IMR-90 (cell line): ENCODE measurements around the gene SLN. TPM values are rescaled to one million over a fixed set of nuclear protein-coding genes. Genes with fewer than 3 reads are reported as not detected.

Experiments used
- ATAC-seq: fragments of 200-7000 bp; cut with Tn5 transposase; 2 replicates; pipeline ENCODE4 v1.9.1; 2020; ENCODE audit warnings: low read depth, mild to moderate bottlenecking, moderate library complexity
- BruUV-seq: library from RNA; stranded (reverse); fragments of 400-500 nt; replicated peaks from 2 replicates; lab custom pipeline; 2021; lab: Mats Ljungman, UMichigan
- CTCF ChIA-PET: fragments of 300-600 bp; formaldehyde crosslinking; extraction: SDS; loops from one replicate; lab custom pipeline; 2021; ENCODE audit warnings: antibody characterized with exemption; lab: Yijun Ruan, JAX
- POLR2A ChIA-PET: fragments of 300-600 bp; sonication (Branson Sonifier 250); formaldehyde crosslinking; loops from one replicate; lab custom pipeline; 2022; ENCODE audit warnings: antibody characterized with exemption; ENCODE audit not compliant: unreplicated experiment; lab: Charles Lee
- DNase-seq: peaks from one replicate; pipeline ENCODE4 v3.0.0; 2013
- H2AFZ ChIP-seq: replicated peaks from 2 replicates; pipeline ENCODE3; 2013; ENCODE audit warnings: low read length, mild to moderate bottlenecking; ENCODE audit not compliant: poor library complexity
- H2AK5ac ChIP-seq: 2 replicates; pipeline ENCODE4 v1.6.1; 2013; ENCODE audit warnings: low read depth, low read length, inconsistent platforms
- H2AK9ac ChIP-seq: replicated peaks from 2 replicates; pipeline ENCODE3; 2013; ENCODE audit warnings: mild to moderate bottlenecking, low read depth, low read length, moderate library complexity; ENCODE audit not compliant: poor library complexity
- H2BK120ac ChIP-seq: 2 replicates; pipeline ENCODE4 v1.6.1; 2013; ENCODE audit warnings: low read depth, low read length, inconsistent platforms
- H2BK15ac ChIP-seq: 3 replicates; pipeline ENCODE4 v1.6.1; 2013; ENCODE audit warnings: low read depth, low read length, inconsistent platforms
- H2BK20ac ChIP-seq: 2 replicates; pipeline ENCODE4 v1.6.1; 2013; ENCODE audit warnings: low read depth, mild to moderate bottlenecking, inconsistent platforms, low read length, moderate library complexity
- H2BK5ac ChIP-seq: 2 replicates; pipeline ENCODE4 v1.6.1; 2013; ENCODE audit warnings: mild to moderate bottlenecking, low read depth, low read length, inconsistent platforms; ENCODE audit not compliant: poor library complexity, severe bottlenecking
- H3K14ac ChIP-seq: replicated peaks from 2 replicates; pipeline ENCODE4 v1.6.1; 2013; ENCODE audit warnings: low read depth, low read length, inconsistent platforms
- H3K18ac ChIP-seq: 2 replicates; pipeline ENCODE4 v1.6.1; 2013; ENCODE audit warnings: low read depth, low read length, control low read depth
- H3K23ac ChIP-seq: 2 replicates; pipeline ENCODE4 v1.6.1; 2013; ENCODE audit warnings: low read depth, low read length, inconsistent platforms
- H3K27ac ChIP-seq: 2 replicates; pipeline ENCODE4 v1.5.1; 2013; ENCODE audit warnings: mild to moderate bottlenecking, control low read depth, low read length; ENCODE audit not compliant: insufficient read depth
- H3K27me3 ChIP-seq: 2 replicates; pipeline ENCODE4 v1.6.1; 2013; ENCODE audit warnings: low read length; ENCODE audit not compliant: control insufficient read depth, insufficient read depth
- H3K36me3 ChIP-seq: 2 replicates; pipeline ENCODE4 v1.6.1; 2013; ENCODE audit warnings: low read length, mixed read lengths; ENCODE audit not compliant: control insufficient read depth, insufficient read depth
- H3K4ac ChIP-seq: 2 replicates; pipeline ENCODE4 v1.6.1; 2013; ENCODE audit warnings: low read depth, low read length, inconsistent platforms
- H3K4me1 ChIP-seq: 2 replicates; pipeline ENCODE4 v1.6.1; 2013; ENCODE audit warnings: low read length, mixed read lengths; ENCODE audit not compliant: control insufficient read depth, insufficient read depth
- H3K4me2 ChIP-seq: 2 replicates; pipeline ENCODE4 v1.6.1; 2013; ENCODE audit warnings: low read depth, mild to moderate bottlenecking, control low read depth, low read length, moderate library complexity
- H3K4me3 ChIP-seq: 2 replicates; pipeline ENCODE4 v1.5.1; 2013; ENCODE audit warnings: low read depth, mild to moderate bottlenecking, control low read depth, low read length, moderate library complexity; ENCODE audit not compliant: insufficient read depth
- H3K56ac ChIP-seq: 2 replicates; pipeline ENCODE4 v1.6.1; 2013; ENCODE audit warnings: low read length, inconsistent platforms; ENCODE audit not compliant: insufficient read depth; ENCODE audit errors: extremely low read depth
- H3K79me1 ChIP-seq, 2 experiments: 2 replicates each; pipeline ENCODE4 v1.6.1; 2013; ENCODE audit warnings: low read length in 2 of 2, inconsistent platforms in 1 of 2, low read depth in 1 of 2
- H3K9ac ChIP-seq: 2 replicates; pipeline ENCODE4 v1.6.1; 2013; ENCODE audit warnings: low read depth, low read length, control low read depth
- H3K9me1 ChIP-seq: 2 replicates; pipeline ENCODE4 v1.6.1; 2013; ENCODE audit warnings: low read length, inconsistent platforms; ENCODE audit not compliant: insufficient read depth
- H3K9me3 ChIP-seq: 2 replicates; pipeline ENCODE4 v1.6.1; 2013; ENCODE audit warnings: low read length; ENCODE audit not compliant: control insufficient read depth, insufficient read depth
- H4K20me1 ChIP-seq: 2 replicates; pipeline ENCODE4 v1.6.1; 2013; ENCODE audit warnings: low read length, inconsistent platforms; ENCODE audit not compliant: insufficient read depth
- H4K5ac ChIP-seq: 2 replicates; pipeline ENCODE4 v1.6.1; 2013; ENCODE audit warnings: mild to moderate bottlenecking, low read depth, low read length, control low read depth
- H4K8ac ChIP-seq, 2 experiments: 2 replicates each; pipeline ENCODE4 v1.6.1; 2013; ENCODE audit warnings: low read depth in 2 of 2, low read length in 2 of 2, control low read depth in 1 of 2, inconsistent platforms in 1 of 2
- H4K91ac ChIP-seq: 2 replicates; pipeline ENCODE4 v1.6.1; 2013; ENCODE audit warnings: low read depth, low read length, inconsistent platforms; ENCODE audit not compliant: insufficient read depth
- CEBPB ChIP-seq: IDR thresholded peaks from 2 replicates; pipeline ENCODE4 v1.6.1; 2012; ENCODE audit warnings: low read depth, low read length, improper control_type of control experiment
- CHD1 ChIP-seq: IDR thresholded peaks from 2 replicates; pipeline ENCODE4 v1.6.1; 2012; ENCODE audit warnings: low read depth, low read length, improper control_type of control experiment
- CTCF ChIP-seq: conservative IDR thresholded peaks from 2 replicates; pipeline ENCODE4 v1.5.1; 2012; ENCODE audit warnings: mild to moderate bottlenecking, low read depth, low read length, improper control_type of control experiment
- FOS ChIP-seq: fragments of 150-350 bp; IDR thresholded peaks from 2 replicates; pipeline ENCODE4 v1.6.1; 2016; ENCODE audit warnings: low read depth, low read length
- MAFK ChIP-seq: IDR thresholded peaks from 2 replicates; pipeline ENCODE4 v1.6.1; 2012; ENCODE audit warnings: low read depth, low read length, improper control_type of control experiment
- MAZ ChIP-seq: IDR thresholded peaks from 2 replicates; pipeline ENCODE4 v1.6.1; 2012; ENCODE audit warnings: low read depth, mild to moderate bottlenecking, low read length, improper control_type of control experiment, moderate library complexity, borderline replicate concordance
- MXI1 ChIP-seq: IDR thresholded peaks from 2 replicates; pipeline ENCODE4 v1.6.1; 2012; ENCODE audit warnings: low read depth, mild to moderate bottlenecking, low read length, moderate library complexity, borderline replicate concordance
- NFE2L2 ChIP-seq: fragments of 150-350 bp; IDR thresholded peaks from 2 replicates; pipeline ENCODE4 v1.6.1; 2016; ENCODE audit warnings: low read depth, mild to moderate bottlenecking, low read length
- POLR2A ChIP-seq: IDR thresholded peaks from 2 replicates; pipeline ENCODE4 v1.6.1; 2012; ENCODE audit warnings: mild to moderate bottlenecking, low read depth, low read length
- RAD21 ChIP-seq: IDR thresholded peaks from 2 replicates; pipeline ENCODE4 v1.6.1; 2012; ENCODE audit warnings: low read length, improper control_type of control experiment
- RCOR1 ChIP-seq: IDR thresholded peaks from 2 replicates; pipeline ENCODE4 v1.6.1; 2012; ENCODE audit warnings: mild to moderate bottlenecking, low read length, improper control_type of control experiment; ENCODE audit not compliant: insufficient replicate concordance
- RFX5 ChIP-seq: IDR thresholded peaks from 2 replicates; pipeline ENCODE4 v1.8.0; 2012; ENCODE audit warnings: low read depth, mild to moderate bottlenecking, low read length, moderate library complexity
- SMC3 ChIP-seq: fragments of 150-350 bp; IDR thresholded peaks from 2 replicates; pipeline ENCODE4 v1.6.1; 2016; ENCODE audit warnings: low read depth, mild to moderate bottlenecking, antibody characterized with exemption, low read length, moderate library complexity
- USF2 ChIP-seq: fragments of 150-350 bp; IDR thresholded peaks from 2 replicates; pipeline ENCODE4 v1.6.1; 2017; ENCODE audit warnings: mild to moderate bottlenecking, antibody characterized with exemption, low read length, low read depth
- WGBS, 2 experiments: methylation state at CpG; one replicate each; pipeline versions ENCODE4 v1.1.5 to v1.1.7; 2013; ENCODE audit warnings: missing lambda C conversion rate in 2 of 2; ENCODE audit not compliant: insufficient read length in 1 of 2; ENCODE audit errors: extremely low coverage in 2 of 2; 5-methylcytosine and 5-hydroxymethylcytosine counted together
- dilution Hi-C: fragments of 300-500 bp; cut with HindIII; formaldehyde crosslinking; loops from one replicate; pipeline ENCODE4 v1.14.3; 2018; ENCODE audit warnings: low sequenced_read_pairs; ENCODE audit not compliant: unreplicated experiment
- in situ Hi-C: fragments of 300-500 bp; cut with MboI; formaldehyde crosslinking; loops from 3 replicates; pipeline ENCODE4 v1.14.3; 2019; ENCODE audit warnings: low sequenced_read_pairs, inconsistent platforms, mixed read lengths
- intact Hi-C: fragments of 100-400 bp; cut with micrococcal nuclease; formaldehyde crosslinking; loops from 2 replicates; pipeline ENCODE4 v1.10.0; 2022
- polyA plus RNA-seq, 3 experiments: library from polyadenylated mRNA; depleted of rRNA; stranded (reverse); fragments of >200 nt; gene quantifications; 2 replicates each; pipeline ENCODE4 v1.2.3, GENCODE V29; 2012; ENCODE audit warnings: low replicate concordance in 1 of 3
- total RNA-seq: library from RNA; depleted of rRNA; stranded (reverse); fragments of >200 nt; gene quantifications from 2 replicates; pipeline ENCODE4 v1.2.3, GENCODE V29; 2012

The SLN gene
- total and polyA plus RNA-seq, 2 of the 4 experiments (the other 2 are of a cell fraction): not detected

- H4K8ac ChIP-seq: no peak overlapping the region
- H3K9ac ChIP-seq: no peak overlapping the region
- no TSS peak for BruUV-seq
- H3K9me3 ChIP-seq: no peaks in the 10 kb centered on the region
- no peaks in the 10 kb centered on the region for H4K20me1 ChIP-seq
- ATAC-seq (no peak), DNase-seq (no peak)
- 0 out of 2 replicates have a peak overlapping the region, but pooled peaks have one; percentile 23 for H2BK120ac ChIP-seq
- no peak overlapping the region for H3K4me3 ChIP-seq
- dilution Hi-C loops (no loop called here), in situ Hi-C loops (no loop called here), intact Hi-C loops (no loop called here)
- H2AK5ac ChIP-seq: no peak overlapping the region
- no peaks in the 10 kb centered on the region for H3K36me3 ChIP-seq
- H3K14ac ChIP-seq: no peak overlapping the region
- H3K4ac ChIP-seq: no peak overlapping the region
- H3K18ac ChIP-seq: no peak overlapping the region; the same call in 1 of the 2 replicates
- H2AFZ ChIP-seq: no peak overlapping the region
- H3K27ac ChIP-seq: no peak overlapping the region
- no peak overlapping the region for H3K23ac ChIP-seq
- no peak overlapping the region for H2BK5ac ChIP-seq
- no peak overlapping the region for H3K56ac ChIP-seq
- H3K4me2 ChIP-seq: no peak overlapping the region
- H4K91ac ChIP-seq: no peak overlapping the region
- no peaks in the 10 kb centered on the region for H3K79me1 ChIP-seq
- POLR2A ChIA-PET: no interaction called here
- H3K9me1 ChIP-seq: no peaks in the 10 kb centered on the region
- H2AK9ac ChIP-seq: no peak overlapping the region
- CTCF ChIA-PET: interaction anchor here (0.7 kb wide), 1 partner anchor 71 kb away, joined by 3 read pairs; no protein-coding TSS in a partner anchor
- no peak overlapping the region for H2BK20ac ChIP-seq
- no peaks in the 10 kb centered on the region for H3K27me3 ChIP-seq
- H4K5ac ChIP-seq: no peak overlapping the region; the same call in 1 of the 2 replicates
- peak overlapping the region; percentile 23; the same call in 1 of the 3 replicates for H2BK15ac ChIP-seq
- H3K4me1 ChIP-seq: peaks cover 11% of the 10 kb centered on the region
- WGBS, 2 experiments: 100% methylated on average over 1 of the region's 15 CpGs; no CpG with 5 or more reads in 1 of the 2 experiments
- no peak for TF ChIP-seq POLR2A
- TF ChIP-seq RCOR1: no peak
- no peak for TF ChIP-seq RFX5
- no peak for TF ChIP-seq MXI1
- no peak for TF ChIP-seq CHD1
- no peak for TF ChIP-seq CTCF
- TF ChIP-seq USF2: no peak
- TF ChIP-seq FOS: no peak
- no peak for TF ChIP-seq RAD21
- no peak for TF ChIP-seq MAFK
- TF ChIP-seq SMC3: no peak
- no peak for TF ChIP-seq MAZ
- TF ChIP-seq NFE2L2: no peak
- no peak for TF ChIP-seq CEBPB
Measured at GRCh38 chr11:107699371-107700285, 12.2 kb downstream of the SLN start.
